LNCaP clone FGC (cell line): Measurements from ENCODE around the gene PTPRE.
A peak's percentile ranks its signal among the peaks of the same experiment; 100 is the strongest.

Experiments used
- DNase-seq: peaks from one replicate; pipeline ENCODE4 v3.0.0-alpha.2; 2011; ENCODE audit warnings: low read depth
- H3K4me3 ChIP-seq: 2 replicates; pipeline ENCODE4 v1.5.1; 2011; ENCODE audit warnings: mild to moderate bottlenecking, low read depth, low read length, control low read depth
- CTCF ChIP-seq: IDR thresholded peaks from 2 replicates; pipeline ENCODE4 v1.5.1; 2012; ENCODE audit warnings: mild to moderate bottlenecking; ENCODE audit not compliant: control insufficient read depth, insufficient read depth; ENCODE audit errors: extremely low read depth

Gene PTPRE

GRCh38 chr10:127944256-127944655, 37.4 kb downstream of the PTPRE start:
- no peak for TF ChIP-seq CTCF
- no peak for DNase-seq
- no peak overlapping the region for H3K4me3 ChIP-seq

- H3K4me3 ChIP-seq = no peak overlapping the region
- no peak for TF ChIP-seq CTCF
- peak; percentile 25 for DNase-seq
Measured at GRCh38 chr10:127945341-127945758, 38.4 kb downstream of the PTPRE start.

- no peak for DNase-seq
- TF ChIP-seq CTCF = no peak
- no peak overlapping the region for H3K4me3 ChIP-seq
Measured at GRCh38 chr10:127945948-127946711, 39.2 kb downstream of the PTPRE start.

- DNase-seq = no peak
- H3K4me3 ChIP-seq = no peak overlapping the region
- TF ChIP-seq CTCF = no peak
Measured at GRCh38 chr10:127947211-127947610, 40.3 kb downstream of the PTPRE start.

- H3K4me3 ChIP-seq = no peak overlapping the region
- TF ChIP-seq CTCF = no peak
- no peak for DNase-seq
Measured at GRCh38 chr10:127948791-127949190, 41.9 kb downstream of the PTPRE start.

GRCh38 chr10:127949831-127950230, 42.9 kb downstream of the PTPRE start:
- no peak for TF ChIP-seq CTCF
- no peak overlapping the region for H3K4me3 ChIP-seq
- DNase-seq = no peak
